H4 (cell line): ENCODE measurements around the gene C10orf53. TPM values are rescaled to one million over a fixed set of nuclear protein-coding genes. Genes with fewer than 3 reads are reported as not detected.
"Not testable (repeated sequence)": the region's sequence is repeated elsewhere in the genome, so short reads cannot be mapped to it uniquely, and the experiment has no call there.

Source experiments
- DNase-seq: peaks from one replicate; pipeline ENCODE4 v3.0.0-alpha.2; 2015; ENCODE audit warnings: low spot score
- total RNA-seq: library from RNA; depleted of rRNA; stranded (reverse); fragments of >200 nt; shearing (Covaris generic); gene quantifications from 2 replicates; pipeline ENCODE4 v1.2.3, GENCODE V29; 2014

The C10orf53 gene
- total RNA-seq, 1 experiment from 2014 or later = not detected

DNA sequence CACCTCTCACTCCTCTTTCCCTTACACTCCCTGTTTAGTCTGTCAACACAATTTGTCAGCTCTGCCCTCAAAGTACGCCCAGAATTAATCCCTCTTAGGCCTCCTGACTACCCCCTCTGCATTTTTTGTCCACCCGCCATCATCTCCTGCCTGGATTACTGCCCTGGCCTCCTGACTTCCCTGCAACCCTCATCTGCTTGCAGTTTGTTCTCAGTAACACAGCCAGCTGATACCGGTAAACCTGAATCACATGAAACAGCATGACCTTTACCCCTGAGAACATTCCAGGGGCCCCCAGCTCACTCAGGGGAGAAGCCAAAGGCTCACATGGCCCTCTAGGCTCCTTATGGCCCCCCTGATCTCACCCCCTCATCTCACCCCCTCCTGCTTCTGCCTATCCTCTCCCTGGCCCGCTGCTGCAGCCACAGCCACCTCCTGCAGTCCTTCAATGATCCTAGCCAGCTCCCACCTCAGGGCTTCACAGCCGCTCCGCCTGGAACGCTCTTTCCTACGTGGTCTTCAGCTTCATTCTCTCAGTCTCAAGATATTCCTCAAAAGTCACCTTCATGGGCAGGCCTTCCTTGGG is 8.9 kb downstream of the C10orf53 start:
- DNase-seq = no peak

DNA sequence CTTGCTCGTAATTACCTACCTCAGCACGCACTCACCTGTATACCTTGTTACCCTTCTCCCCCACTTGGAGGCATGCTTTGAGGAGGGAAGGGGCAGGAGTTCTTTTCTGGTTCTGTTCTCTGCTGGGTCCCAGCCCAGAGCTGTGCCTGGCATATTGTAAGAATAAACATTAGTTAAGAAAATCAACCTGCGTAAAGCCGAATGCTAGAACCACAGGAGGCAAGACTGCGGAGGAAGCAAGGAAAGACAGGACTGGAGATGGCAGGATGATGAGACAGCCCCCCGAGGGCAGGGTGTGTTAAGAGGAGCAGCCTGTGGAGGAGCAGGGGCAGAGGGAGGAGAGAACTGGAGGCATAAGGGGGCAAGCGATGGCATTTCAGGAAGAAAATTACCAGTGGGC is 9.5 kb downstream of the C10orf53 start:
- DNase-seq = no peak

DNA sequence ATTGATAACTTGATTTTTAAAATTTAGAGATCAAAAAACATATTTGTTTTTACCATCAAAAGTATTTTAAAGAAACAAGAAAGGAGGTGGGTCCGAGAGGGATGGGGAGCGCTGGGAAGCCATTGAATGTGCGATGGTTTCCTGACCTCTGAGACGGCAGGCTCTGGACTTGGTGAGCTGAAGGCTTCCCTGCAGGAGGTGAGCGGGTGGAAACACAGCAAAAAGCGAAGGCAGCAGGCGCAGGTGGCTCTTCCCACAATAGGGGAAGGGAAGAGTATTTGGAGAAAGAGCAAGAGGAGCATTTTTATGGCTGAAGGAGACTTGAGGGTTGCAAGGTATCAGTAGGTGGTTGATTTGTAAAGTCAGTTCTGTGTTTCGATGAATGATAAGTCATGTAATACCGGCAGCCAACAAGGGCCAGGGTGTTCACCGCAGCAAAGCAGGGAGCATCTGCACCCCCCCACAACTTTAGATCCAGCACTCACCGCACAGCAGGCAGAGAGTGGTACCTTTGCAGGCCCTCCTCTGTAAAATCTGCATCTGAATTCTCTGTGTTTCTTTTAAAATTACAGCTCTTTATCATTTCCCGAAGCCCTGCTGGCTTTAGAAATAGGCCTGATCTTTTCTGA is 10.5 kb downstream of the C10orf53 start:
- no peak for DNase-seq

DNA sequence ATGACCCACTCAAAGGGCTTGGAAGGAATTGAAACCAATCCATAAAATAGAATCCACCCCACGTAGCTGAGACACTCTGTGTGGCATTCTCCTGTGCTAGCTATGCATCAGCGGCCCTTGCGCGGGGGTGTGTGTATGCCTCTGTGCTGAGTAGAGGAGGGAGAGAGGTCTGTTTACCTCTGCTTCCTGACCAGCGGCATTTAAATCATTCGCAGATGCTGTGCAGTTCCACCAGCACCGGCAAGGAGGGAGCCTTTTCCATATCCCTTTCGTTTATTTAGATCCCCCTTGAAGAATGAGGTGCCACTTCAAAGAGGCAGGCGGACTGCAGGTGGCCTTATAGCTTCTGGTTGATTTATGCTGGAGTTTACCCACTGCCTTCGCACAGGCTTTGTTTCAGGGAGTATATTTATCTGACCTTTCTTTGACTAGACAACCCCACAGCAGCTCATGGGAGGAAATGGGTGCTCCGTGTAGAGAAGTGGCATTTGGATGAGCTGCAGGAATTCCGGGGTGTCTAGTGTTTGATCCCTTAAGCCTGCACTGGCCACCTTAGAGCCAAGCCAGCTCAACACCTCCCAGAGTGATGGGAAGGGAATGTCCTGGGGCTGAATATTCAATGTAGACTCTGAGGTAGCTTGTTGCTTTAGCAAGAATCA is 11.4 kb downstream of the C10orf53 start:
- DNase-seq = no peak

DNA sequence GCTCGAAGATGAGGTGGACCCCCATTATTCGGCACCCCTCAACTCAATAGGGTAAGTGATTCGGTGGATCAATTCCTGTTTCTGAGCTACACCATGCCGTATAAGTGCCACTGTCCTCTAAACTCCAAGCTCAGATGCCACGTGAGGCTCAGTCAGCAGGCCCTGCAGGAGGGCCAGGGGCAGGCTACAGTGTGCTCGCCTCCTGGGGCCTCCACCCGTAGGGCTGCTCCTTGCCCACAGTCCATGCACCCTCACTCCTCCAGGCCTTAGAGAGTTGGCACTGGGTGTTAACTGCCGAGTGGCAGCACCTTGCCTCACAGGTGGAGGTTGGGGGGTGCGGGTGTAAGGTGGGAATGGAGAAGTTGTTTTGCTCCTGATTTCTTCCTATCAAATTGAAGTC is 12.1 kb downstream of the C10orf53 start:
- DNase-seq = no peak

DNA sequence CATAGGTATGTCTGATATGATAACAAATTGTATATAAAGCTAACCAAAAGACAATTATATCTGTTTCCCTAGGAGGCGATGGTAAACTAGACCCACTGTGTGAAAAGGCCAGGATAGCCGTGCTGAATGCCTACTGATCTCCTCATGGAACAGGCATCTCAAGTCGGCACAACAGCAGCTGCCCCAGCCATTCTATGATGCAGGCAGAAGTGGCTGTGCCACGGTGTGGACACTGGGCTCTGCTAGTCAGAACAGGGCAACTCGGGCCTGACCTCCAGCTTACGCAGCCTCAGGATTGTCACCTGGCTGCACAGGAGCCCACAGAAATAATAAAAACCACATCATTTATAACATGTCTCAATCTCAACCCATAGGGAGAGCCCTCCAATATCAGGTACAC is 15.0 kb downstream of the C10orf53 start:
- no peak for DNase-seq

DNA sequence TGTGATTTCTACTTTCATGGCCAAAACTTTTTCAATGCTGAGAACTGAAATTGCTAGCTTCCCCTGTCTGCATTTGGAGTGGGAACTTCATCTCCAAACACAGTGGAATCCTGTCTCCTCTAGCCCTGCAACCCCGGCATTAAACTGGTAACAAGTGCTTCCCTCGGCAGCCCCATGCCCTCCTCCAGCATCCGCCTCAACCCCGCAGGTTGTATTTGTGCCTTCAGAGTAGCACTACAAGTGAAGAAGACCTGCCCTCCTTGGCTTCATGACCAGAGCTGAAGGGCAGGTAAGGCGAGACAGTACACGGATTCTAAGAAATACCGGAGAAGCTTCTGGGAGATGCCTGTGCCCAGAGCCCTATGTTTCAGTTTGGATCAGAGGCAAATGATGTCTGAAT is 16.9 kb downstream of the C10orf53 start:
- DNase-seq = no peak

DNA sequence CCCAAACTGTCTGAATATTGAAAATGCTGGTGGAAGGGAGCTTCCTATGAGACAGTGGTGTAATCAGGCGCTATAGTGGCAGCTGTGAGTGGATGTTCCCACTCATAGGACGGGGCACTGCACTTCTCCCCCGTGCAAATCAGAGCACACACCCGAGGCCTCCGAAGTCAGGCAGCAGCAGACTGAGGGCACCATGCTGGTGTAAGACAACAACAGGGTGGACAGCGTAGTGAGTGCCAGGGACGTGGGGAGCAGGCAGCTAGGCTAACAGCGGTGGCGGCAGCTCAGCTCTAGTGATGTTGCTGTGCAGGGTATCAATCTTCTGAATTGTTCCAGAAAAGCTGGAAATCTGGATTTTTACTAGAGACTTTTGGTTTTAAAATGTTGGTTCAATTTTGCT is 19.2 kb downstream of the C10orf53 start:
- no peak for DNase-seq

DNA sequence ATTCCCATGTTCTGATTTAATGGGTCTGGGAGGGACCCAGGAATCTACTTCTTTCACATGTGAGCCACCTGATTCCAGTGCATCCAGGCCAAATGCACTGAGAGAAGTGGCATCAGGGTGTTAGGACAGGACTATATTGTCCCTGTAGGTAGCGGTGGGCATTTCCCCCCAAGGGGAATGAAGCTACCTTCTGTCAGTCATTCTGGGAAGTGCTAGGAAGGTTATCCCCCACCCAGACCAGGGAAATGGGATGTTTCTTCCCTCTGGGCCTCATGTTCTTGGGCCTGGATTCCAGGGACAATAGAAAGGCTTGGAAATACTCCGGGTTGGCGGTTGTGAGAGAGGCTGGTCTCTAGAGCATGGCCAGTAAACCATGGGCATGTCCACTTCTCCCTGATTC is 20.8 kb downstream of the C10orf53 start:
- DNase-seq = no peak

DNA sequence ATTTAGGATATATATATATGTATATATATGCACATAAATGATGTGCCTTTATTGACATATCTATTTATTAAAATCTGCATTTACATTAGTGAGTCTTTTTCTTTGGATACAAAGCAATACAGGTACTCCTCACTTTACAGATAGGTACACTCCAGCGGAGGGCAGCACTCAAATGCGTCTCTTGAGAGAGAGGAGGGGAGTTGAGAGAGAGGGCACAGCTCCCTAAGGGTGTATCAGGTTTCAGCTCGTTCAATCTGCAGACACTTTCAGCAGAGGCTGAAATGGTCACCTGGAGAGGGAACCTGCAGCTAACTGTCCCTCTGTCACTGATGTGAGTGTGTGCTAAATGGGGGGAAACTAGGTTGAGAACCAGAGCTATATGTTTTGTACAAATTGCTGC is 21.5 kb downstream of the C10orf53 start:
- no peak for DNase-seq

DNA sequence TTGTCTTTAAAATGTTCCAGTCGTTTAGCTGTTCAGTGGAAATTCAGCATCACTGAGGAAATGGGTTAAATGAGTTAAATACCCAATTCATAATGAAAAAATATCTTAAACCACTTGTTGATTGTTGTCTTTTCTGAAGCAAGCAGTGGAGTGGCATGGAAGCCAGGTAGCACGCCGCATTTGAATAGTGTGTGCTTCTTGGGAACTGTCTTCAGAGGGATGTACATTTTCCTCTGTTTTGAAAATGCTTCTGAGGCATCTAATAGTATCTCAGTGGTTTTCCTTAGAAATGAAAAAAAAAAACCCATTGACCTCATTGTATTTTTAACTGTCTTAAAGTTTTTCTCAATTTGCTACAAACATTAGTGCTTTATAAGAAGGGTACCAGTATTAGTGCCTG is 28.1 kb downstream of the C10orf53 start:
- DNase-seq = no peak

DNA sequence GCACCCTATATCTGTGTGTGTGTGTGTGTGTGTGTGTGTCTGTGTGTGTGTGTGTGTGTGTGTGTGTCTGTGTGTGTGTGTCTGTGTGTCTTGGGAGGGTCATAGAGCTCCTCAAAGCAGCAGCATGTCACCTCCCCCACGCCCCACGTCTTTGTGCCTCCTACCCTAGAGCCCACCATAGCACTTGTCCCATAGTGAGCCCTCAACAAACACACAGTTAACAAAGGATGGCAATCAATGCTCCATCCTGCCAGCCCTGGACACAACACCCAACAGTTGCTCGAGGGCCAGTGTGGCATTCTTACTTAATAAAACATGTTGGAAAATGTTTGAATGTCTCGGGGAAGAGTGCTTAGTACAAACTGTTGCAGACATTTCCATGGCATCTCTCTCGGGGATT is 30.5 kb downstream of the C10orf53 start:
- DNase-seq = no peak

DNA sequence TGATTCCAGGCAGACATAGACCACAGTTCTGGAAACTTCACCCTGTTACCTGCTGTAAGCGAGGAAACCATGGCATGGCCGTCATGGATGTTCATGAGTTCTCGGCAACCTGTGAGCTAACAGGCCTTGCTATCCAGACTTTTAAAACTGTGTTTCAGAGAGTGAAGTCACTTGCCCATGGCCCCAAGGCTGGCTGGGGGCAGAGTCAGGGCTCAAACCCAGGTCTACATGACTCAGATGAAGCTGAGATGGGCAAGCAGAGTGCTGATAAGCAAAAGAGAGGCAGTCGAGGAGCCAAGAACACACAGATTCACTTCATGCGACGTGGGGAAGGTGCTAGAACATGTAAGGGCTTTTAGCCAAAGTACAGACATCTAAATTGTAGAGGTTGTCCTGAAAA is 31.5 kb downstream of the C10orf53 start:
- no peak for DNase-seq

DNA sequence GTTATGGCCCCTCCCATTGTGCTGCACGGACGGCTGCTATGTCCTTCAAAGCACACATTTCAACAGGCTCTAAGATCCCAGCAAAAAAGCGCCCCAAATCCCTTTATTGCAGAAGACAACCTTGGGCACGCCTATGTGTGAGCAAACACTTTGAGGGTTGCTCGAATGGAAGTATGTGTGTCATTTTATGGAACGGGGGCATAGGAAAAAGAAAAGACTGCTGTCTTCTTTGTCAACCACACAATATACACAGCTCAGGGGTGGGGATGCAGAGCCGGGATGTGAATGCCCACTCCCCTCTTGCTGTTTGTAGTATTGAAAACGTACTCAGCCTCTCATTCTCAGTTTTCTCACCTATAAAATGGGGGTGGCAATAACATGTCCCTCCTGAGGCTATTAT is 32.0 kb downstream of the C10orf53 start:
- no peak for DNase-seq

DNA sequence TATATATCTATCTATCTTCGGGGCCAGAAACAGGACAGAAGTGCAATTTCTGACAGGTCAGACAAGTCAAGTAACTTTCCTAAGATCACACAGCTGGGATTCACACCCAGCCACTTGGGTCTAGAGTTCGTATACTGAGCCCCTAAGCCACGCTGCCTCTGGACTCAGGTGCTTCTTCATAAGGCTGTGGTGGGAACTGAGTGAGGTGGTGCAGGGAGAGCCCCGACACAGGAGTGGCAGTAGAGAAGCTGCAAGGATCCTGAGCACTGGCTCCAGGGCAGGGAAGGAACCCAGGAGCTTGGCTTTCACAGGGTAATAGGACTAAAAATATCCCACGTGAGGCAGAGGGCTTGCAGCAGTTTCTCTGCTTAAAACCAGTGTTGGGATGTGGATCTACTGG is 33.8 kb downstream of the C10orf53 start:
- no peak for DNase-seq

DNA sequence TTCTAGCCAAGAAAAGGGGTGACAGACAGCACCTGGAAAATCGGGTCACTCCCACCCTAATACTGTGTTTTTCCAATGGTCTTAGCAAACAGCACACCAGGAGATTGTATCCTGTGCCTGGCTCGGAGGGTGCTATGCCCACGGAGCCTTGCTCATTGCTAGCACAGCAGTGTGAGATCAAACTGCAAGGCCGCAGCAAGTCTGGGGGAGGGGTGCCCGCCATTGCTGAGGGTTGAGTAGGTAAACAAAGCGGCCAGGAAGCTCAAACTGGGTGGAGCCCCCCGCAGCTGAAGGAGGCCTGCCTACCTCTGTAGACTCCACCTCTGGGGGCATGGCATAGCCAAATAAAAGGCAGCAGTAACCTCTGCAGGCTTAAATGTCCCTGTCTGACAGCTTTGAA is 35.7 kb downstream of the C10orf53 start:
- not testable (repeated sequence) for DNase-seq

DNA sequence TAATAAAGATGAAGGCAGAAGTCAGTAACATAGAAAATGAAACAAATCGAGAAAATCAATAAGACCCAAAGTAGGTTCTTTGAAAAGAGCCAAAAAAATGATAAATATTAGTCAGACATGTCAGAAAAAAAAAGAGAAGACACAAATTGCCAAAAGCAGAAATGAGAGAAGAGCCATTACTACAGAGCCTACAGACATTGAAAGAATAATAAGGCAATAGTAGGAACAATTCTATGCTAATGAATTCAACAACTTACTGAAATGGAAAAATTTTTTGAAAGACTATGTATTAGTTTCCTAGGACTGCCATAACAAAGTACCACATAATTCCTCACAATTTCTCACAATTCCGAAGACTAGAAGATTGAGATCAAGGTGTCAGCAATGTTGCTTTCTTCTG is 47.1 kb downstream of the C10orf53 start:
- DNase-seq = no peak

DNA sequence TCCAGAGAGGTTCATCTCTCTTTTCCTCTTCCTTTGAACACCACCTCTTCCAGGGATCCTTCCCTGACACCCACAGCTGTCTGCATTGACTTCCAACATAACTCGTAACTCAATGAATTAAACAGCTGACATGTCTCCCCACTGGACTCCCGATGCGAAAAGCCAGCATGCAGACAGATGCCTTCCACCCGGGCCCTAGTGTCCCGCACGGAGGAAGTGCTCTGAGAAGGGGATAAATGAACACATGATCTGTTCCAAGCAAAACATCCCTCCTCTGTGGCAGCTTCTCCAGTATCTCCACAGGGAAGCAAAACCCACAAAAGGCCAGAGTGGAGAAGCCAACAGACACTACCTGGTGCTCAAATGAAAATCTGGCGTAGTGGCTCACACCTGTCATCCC is 54.4 kb downstream of the C10orf53 start:
- no peak for DNase-seq

DNA sequence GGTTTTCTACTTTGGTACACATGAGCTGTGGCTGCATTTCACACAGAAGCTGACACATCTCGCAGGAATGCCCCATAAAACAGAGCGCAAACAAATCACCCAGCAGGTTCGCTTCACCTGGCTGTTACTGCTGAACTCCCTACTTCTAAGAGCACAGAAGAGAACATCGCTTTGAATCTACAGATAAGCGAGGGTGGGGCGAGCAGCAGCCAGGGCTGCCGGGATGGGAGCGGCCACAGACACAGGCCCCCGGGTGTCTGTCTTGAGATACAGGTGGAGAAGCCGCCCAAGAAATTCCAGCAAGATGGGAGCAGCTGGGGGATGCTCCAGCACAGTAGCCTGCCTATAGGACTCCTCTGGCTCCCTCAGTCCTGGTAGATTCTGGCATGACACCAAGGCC is 55.2 kb downstream of the C10orf53 start:
- no peak for DNase-seq

DNA sequence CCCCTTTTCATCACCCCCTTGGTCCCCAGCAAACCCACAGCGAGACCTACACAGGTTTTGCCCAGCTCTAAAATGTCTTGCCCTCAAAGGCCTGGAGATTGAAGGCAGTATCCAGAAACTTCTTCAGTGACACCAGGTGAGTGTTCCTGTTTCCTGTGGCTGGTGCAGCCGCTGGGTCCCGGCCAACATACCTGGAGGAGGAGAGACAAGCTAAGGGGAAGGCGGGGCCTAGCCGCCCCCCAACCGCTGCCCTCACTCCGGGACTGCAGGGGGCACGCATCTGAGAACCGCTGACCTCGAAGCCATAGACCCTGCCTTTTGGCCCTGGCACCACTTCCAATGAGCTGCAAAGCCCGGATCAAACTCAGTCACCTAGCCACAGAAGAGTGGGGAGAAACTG is 55.7 kb downstream of the C10orf53 start:
- no peak for DNase-seq

DNA sequence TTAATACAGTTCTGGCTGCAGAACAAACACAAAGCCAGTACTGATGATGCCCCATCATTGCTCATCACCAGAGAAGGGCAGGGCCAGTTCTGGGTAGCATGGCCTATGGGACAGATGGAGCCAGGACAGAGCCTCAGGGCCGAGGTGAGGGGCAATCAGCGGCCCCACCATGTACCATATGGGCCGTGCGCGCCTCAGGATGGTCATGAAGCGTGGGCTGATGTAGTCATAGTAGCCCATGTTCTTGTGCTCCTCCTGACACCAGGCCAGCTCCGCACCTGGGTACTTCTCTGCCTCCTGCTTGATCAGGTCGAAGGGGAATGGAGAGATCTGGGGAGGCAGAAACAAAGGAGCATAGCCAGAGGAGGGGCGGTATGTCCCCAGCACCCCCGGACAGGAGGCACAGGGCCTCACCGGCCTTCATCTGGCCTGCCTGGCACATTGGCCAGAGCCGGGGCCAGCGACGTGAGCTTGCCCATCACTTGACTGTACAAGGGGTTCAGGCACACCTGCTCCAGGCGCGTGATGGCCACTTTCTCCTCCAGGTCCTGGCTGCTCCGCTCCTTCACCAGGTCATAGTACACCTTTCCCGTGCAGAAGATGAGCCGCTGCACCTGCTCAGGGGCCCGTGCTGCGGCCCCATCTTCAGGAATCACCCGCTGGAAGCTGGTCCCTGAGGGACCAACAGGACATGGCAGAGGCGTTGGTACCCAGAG is 56.6 kb downstream of the C10orf53 start:
- DNase-seq = no peak

DNA sequence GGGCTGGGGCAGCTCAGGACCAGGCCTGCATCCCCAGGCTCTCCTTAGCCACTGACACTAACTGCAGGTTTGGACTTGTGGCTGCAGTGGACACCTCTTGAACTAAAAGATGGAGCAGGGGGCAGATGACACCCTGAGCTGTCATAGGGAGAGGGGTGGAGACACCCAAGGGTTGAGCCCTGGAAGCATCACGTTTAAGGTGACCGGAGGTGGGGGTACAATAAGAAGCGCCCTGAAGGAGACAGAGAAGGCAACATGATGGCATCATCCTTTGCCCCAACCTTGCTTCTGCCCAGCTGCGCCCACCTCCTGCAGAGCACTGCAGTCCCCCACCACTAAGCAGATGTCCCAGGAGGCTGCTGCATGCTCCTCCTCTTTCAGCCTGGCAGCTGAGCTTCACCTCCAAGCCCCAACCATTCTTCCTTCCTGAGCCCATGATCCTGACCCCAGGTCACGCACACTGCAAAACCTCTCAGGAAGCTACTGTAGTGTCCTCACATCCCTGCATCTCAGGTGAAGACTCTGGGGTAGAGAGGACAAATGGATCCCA is 57.2 kb downstream of the C10orf53 start:
- no peak for DNase-seq
